Measurements from ENCODE around the gene ARFGAP2.
"Not testable (repeated sequence)": the region's sequence is repeated elsewhere in the genome, so short reads cannot be mapped to it uniquely, and the experiment has no call there.

The ARFGAP2 gene

GRCh38 chr11:47149782-47150181 lies 26.9 kb downstream of the ARFGAP2 start:
- no peak for DNase-seq (ENCODE audit: low read depth in 2 of 3, low spot score in 2 of 3)

GRCh38 chr11:47148903-47149531 lies 27.7 kb downstream of the ARFGAP2 start:
- DNase-seq (ENCODE audit: low read depth in 2 of 3, low spot score in 2 of 3) = no peak

GRCh38 chr11:47148270-47148669 lies 28.4 kb downstream of the ARFGAP2 start:
- no peak for DNase-seq (ENCODE audit: low read depth in 2 of 3, low spot score in 2 of 3)

- DNase-seq (ENCODE audit: low read depth in 2 of 3, low spot score in 2 of 3) = no peak
Observed at GRCh38 chr11:47147681-47148080, 29.0 kb downstream of the ARFGAP2 start.

GRCh38 chr11:47147250-47147649 lies 29.4 kb downstream of the ARFGAP2 start:
- DNase-seq (ENCODE audit: low read depth in 2 of 3, low spot score in 2 of 3) = no peak

- DNase-seq (ENCODE audit: low read depth in 2 of 3, low spot score in 2 of 3) = no peak
Observed at GRCh38 chr11:47144541-47144940, 32.1 kb downstream of the ARFGAP2 start.

- no peak for DNase-seq (ENCODE audit: low read depth in 2 of 3, low spot score in 2 of 3)
Observed at GRCh38 chr11:47143322-47143721, 33.4 kb downstream of the ARFGAP2 start.

- DNase-seq (ENCODE audit: low read depth in 2 of 3, low spot score in 2 of 3) = no peak
Observed at GRCh38 chr11:47139878-47140277, 36.8 kb downstream of the ARFGAP2 start.

- no peak for DNase-seq (ENCODE audit: low read depth in 2 of 3, low spot score in 2 of 3)
Observed at GRCh38 chr11:47137476-47137875, 39.2 kb downstream of the ARFGAP2 start.

- DNase-seq (ENCODE audit: low read depth in 2 of 3, low spot score in 2 of 3) = no peak
Observed at GRCh38 chr11:47136921-47137320, 39.8 kb downstream of the ARFGAP2 start.

- DNase-seq (ENCODE audit: low read depth in 2 of 3, low spot score in 2 of 3) = no peak
Observed at GRCh38 chr11:47136327-47136726, 40.4 kb downstream of the ARFGAP2 start.

GRCh38 chr11:47132981-47133380 lies 43.7 kb downstream of the ARFGAP2 start:
- DNase-seq (ENCODE audit: low read depth in 2 of 3, low spot score in 2 of 3) = no peak

- no peak for DNase-seq (ENCODE audit: low read depth in 2 of 3, low spot score in 2 of 3)
Observed at GRCh38 chr11:47132490-47132889, 44.2 kb downstream of the ARFGAP2 start.

- DNase-seq (ENCODE audit: low read depth in 2 of 3, low spot score in 2 of 3) = no peak
Observed at GRCh38 chr11:47131136-47131535, 45.5 kb downstream of the ARFGAP2 start.

- no peak for DNase-seq (ENCODE audit: low read depth in 2 of 3, low spot score in 2 of 3)
Observed at GRCh38 chr11:47130543-47130942, 46.1 kb downstream of the ARFGAP2 start.

GRCh38 chr11:47127213-47127612 lies 49.5 kb downstream of the ARFGAP2 start:
- no peak for DNase-seq (ENCODE audit: low read depth in 2 of 3, low spot score in 2 of 3)

GRCh38 chr11:47125083-47125482 lies 51.6 kb downstream of the ARFGAP2 start:
- DNase-seq (ENCODE audit: low read depth in 2 of 3, low spot score in 2 of 3) = no peak

- DNase-seq (ENCODE audit: low read depth in 2 of 3, low spot score in 2 of 3) = no peak
Observed at GRCh38 chr11:47124675-47125074, 52.0 kb downstream of the ARFGAP2 start.

GRCh38 chr11:47123094-47123493 lies 53.6 kb downstream of the ARFGAP2 start:
- DNase-seq (ENCODE audit: low read depth in 2 of 3, low spot score in 2 of 3) = no peak

GRCh38 chr11:47121731-47122130 lies 54.9 kb downstream of the ARFGAP2 start:
- DNase-seq (ENCODE audit: low read depth in 2 of 3, low spot score in 2 of 3) = no peak

- no peak for DNase-seq (ENCODE audit: low read depth in 2 of 3, low spot score in 2 of 3)
Observed at GRCh38 chr11:47121056-47121455, 55.6 kb downstream of the ARFGAP2 start.

- not testable (repeated sequence) for DNase-seq (ENCODE audit: low read depth in 2 of 3, low spot score in 2 of 3)
Observed at GRCh38 chr11:47118958-47119688, 57.6 kb downstream of the ARFGAP2 start.
